ENCODE data around the gene EXOC2. TPM values are rescaled to one million over a fixed set of nuclear protein-coding genes. Genes with fewer than 3 reads are reported as not detected.

The EXOC2 gene
- total RNA-seq, 1 experiment from 2014 or later = 30.5 TPM

DNA sequence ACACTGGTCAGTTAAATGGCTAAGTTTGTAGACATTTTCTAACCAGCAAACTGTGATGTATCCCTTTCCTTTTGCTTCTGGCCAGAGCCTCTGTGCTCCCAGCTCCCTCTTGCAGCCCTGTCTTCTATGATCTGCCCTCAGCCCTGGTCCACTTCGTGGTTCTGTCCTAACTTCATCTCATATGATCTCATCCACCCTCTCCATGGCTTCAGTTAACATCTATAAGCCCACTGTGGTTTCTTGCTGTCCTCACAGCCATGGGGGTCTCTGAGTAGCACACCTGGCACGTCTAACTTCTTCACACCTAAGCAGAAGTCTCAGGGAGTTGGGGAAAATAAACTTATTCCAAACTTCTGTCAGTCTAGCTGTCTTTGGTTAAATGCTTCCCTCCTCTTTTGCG lies 219.6 kb downstream of the EXOC2 start:
- Histone ChIP-seq H3K9me3 (ENCODE audit: control insufficient read depth, insufficient read depth, low read depth, low read length) (no peaks in the 10 kb centered on the region), H3K27ac (ENCODE audit: low read length) (no peak overlapping the region), H3K36me3 (ENCODE audit: control insufficient read depth, insufficient read depth, low read length) (no peaks in the 10 kb centered on the region), H3K27me3 (ENCODE audit: control insufficient read depth, insufficient read depth, low read length) (no peaks in the 10 kb centered on the region), H3K4me3 (ENCODE audit: low read depth in 2 of 2, low read length in 2 of 2) (no peak overlapping the region), H3K4me1 (ENCODE audit: control insufficient read depth, insufficient read depth, low read length) (no peaks in the 10 kb centered on the region)
- intact Hi-C loops (cut with micrococcal nuclease; ENCODE audit: unreplicated experiment) = no loop called here
- ChIA-PET CTCF (interaction anchor here (0.5 to 0.6 kb wide), 2 partner anchors 266 to 951 kb away, joined by 3 to 4 read pairs; no protein-coding TSS in a partner anchor), POLR2A (no interaction called here)
- DNase-seq (ENCODE audit: low read depth, low spot score) = no peak
- no peak for ATAC-seq
- in situ Hi-C loops (cut with HindIII; ENCODE audit: low pct_unique_long_range_greater_than_20kb, low sequenced_read_pairs) = no loop called here
- BruUV-seq (replicated peaks) = no TSS peak
- TF ChIP-seq TCF7L2 (IDR thresholded peaks at IDR 0.05; ENCODE audit: low read depth, low read length) = no peak
- TF ChIP-seq, protein P1, sequence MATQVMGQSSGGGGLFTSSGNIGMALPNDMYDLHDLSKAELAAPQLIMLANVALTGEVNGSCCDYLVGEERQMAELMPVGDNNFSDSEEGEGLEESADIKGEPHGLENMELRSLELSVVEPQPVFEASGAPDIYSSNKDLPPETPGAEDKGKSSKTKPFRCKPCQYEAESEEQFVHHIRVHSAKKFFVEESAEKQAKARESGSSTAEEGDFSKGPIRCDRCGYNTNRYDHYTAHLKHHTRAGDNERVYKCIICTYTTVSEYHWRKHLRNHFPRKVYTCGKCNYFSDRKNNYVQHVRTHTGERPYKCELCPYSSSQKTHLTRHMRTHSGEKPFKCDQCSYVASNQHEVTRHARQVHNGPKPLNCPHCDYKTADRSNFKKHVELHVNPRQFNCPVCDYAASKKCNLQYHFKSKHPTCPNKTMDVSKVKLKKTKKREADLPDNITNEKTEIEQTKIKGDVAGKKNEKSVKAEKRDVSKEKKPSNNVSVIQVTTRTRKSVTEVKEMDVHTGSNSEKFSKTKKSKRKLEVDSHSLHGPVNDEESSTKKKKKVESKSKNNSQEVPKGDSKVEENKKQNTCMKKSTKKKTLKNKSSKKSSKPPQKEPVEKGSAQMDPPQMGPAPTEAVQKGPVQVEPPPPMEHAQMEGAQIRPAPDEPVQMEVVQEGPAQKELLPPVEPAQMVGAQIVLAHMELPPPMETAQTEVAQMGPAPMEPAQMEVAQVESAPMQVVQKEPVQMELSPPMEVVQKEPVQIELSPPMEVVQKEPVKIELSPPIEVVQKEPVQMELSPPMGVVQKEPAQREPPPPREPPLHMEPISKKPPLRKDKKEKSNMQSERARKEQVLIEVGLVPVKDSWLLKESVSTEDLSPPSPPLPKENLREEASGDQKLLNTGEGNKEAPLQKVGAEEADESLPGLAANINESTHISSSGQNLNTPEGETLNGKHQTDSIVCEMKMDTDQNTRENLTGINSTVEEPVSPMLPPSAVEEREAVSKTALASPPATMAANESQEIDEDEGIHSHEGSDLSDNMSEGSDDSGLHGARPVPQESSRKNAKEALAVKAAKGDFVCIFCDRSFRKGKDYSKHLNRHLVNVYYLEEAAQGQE (IDR thresholded peaks at IDR 0.05; ENCODE audit: insufficient read depth in 1 of 2, low read depth in 2 of 2, low read length in 1 of 2) = no peak
- TF ChIP-seq POLR2AphosphoS5 (IDR thresholded peaks at IDR 0.05; ENCODE audit: low read depth, low read length) = no peak
- TF ChIP-seq, protein P2, sequence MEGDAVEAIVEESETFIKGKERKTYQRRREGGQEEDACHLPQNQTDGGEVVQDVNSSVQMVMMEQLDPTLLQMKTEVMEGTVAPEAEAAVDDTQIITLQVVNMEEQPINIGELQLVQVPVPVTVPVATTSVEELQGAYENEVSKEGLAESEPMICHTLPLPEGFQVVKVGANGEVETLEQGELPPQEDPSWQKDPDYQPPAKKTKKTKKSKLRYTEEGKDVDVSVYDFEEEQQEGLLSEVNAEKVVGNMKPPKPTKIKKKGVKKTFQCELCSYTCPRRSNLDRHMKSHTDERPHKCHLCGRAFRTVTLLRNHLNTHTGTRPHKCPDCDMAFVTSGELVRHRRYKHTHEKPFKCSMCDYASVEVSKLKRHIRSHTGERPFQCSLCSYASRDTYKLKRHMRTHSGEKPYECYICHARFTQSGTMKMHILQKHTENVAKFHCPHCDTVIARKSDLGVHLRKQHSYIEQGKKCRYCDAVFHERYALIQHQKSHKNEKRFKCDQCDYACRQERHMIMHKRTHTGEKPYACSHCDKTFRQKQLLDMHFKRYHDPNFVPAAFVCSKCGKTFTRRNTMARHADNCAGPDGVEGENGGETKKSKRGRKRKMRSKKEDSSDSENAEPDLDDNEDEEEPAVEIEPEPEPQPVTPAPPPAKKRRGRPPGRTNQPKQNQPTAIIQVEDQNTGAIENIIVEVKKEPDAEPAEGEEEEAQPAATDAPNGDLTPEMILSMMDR (IDR thresholded peaks at IDR 0.05) = no peak

DNA sequence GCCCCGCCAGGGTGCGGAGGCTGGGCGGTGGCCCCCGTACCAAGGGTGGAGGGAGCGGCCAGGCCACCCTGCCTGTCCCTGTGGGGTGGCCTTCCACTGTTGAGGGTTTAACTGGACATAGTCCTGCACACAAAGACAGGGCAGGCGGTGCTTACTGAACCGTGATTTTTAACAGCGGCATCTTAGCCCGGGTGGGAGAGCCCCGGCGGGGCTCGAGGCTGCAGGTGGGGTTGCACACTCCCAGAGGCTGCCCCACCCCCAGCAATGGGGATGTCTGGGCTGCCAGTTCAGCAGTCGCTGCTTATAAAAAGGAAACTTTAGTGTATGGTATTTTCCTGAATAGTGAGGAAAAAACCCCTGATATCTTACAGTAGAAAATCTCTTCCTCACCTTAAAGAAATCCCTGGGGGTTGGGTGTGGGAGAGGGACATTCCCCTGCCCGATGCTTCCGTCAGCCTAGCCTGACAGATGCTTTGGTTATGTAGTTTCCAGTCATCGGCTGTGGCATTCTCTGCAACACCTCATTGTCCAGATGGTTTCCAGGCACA lies 222.0 kb downstream of the EXOC2 start:
- intact Hi-C loops (cut with micrococcal nuclease; ENCODE audit: unreplicated experiment) (no loop called here), in situ Hi-C loops (cut with HindIII; ENCODE audit: low pct_unique_long_range_greater_than_20kb, low sequenced_read_pairs) (no loop called here)
- Histone ChIP-seq H3K4me1 (ENCODE audit: control insufficient read depth, insufficient read depth, low read length) (no peaks in the 10 kb centered on the region), H3K27ac (ENCODE audit: low read length) (no peak overlapping the region), H3K4me3 (ENCODE audit: low read depth in 2 of 2, low read length in 2 of 2) (no peak overlapping the region), H3K9me3 (ENCODE audit: control insufficient read depth, insufficient read depth, low read depth, low read length) (no peaks in the 10 kb centered on the region), H3K27me3 (ENCODE audit: control insufficient read depth, insufficient read depth, low read length) (no peaks in the 10 kb centered on the region; the same call in 1 of the 2 replicates), H3K36me3 (ENCODE audit: control insufficient read depth, insufficient read depth, low read length) (no peaks in the 10 kb centered on the region)
- no peak for ATAC-seq
- BruUV-seq (replicated peaks) = no TSS peak
- TF ChIP-seq SIN3A (IDR thresholded peaks at IDR 0.05; ENCODE audit: borderline replicate concordance, insufficient read depth, low read depth, low read length) = no peak
- TF ChIP-seq TCF7L2 (IDR thresholded peaks at IDR 0.05; ENCODE audit: low read depth, low read length) = no peak
- TF ChIP-seq, protein P2 (IDR thresholded peaks at IDR 0.05) = no peak
- TF ChIP-seq, protein P1 (IDR thresholded peaks at IDR 0.05; ENCODE audit: insufficient read depth in 1 of 2, low read depth in 2 of 2, low read length in 1 of 2) = no peak
- TF ChIP-seq POLR2AphosphoS5 (IDR thresholded peaks at IDR 0.05; ENCODE audit: low read depth, low read length) = no peak
- DNase-seq (ENCODE audit: low read depth, low spot score) = no peak
- ChIA-PET CTCF (no interaction called here), POLR2A (no interaction called here)

Data from Panc1 (cell line).